Transverse colon (tissue), 4 donors: ENCODE results near the gene C6orf47. TPM values are rescaled to one million over a fixed set of nuclear protein-coding genes. Genes with fewer than 3 reads are reported as not detected.

Experiments used
- DNase-seq: peaks from one replicate; pipeline ENCODE4 v3.0.0-alpha.2; 2019
- H3K27ac ChIP-seq, 4 donors: fragments of 200-600 bp; sonication (generic); 2 replicates each; pipeline ENCODE4 v1.5.1; 2016 to 2018; ENCODE audit warnings: inconsistent platforms in 4 of 4
- H3K27me3 ChIP-seq: fragments of 200-600 bp; sonication (generic); 2 replicates; pipeline ENCODE4 v1.5.1; 2017; ENCODE audit warnings: inconsistent platforms
- H3K36me3 ChIP-seq, 4 donors: fragments of 200-600 bp; sonication (generic); 2 replicates each; pipeline ENCODE4 v1.5.1; 2017 to 2019; ENCODE audit warnings: inconsistent platforms in 4 of 4
- H3K4me1 ChIP-seq, 4 donors: fragments of 200-600 bp; sonication (generic); 2 replicates each; pipeline ENCODE4 v1.5.1; 2017 to 2020; ENCODE audit warnings: inconsistent platforms in 4 of 4
- H3K4me3 ChIP-seq, 4 donors: fragments of 200-600 bp; sonication (generic); 1 replicate in 1 of 4; 2 replicates in 3 of 4; pipeline versions ENCODE4 v1.5.1 to v1.6.1; 2017 to 2019; ENCODE audit warnings: inconsistent platforms in 4 of 4
- H3K9me3 ChIP-seq, 2 donors: fragments of 200-600 bp; sonication (generic); 2 replicates each; pipeline ENCODE4 v1.5.1; 2017 to 2019; ENCODE audit warnings: inconsistent platforms in 2 of 2
- EP300 ChIP-seq: sonication (generic); formaldehyde crosslinking; IDR thresholded peaks from one replicate; pipeline ENCODE4 v1.6.1; 2017; ENCODE audit warnings: antibody characterized with exemption, low read depth
- POLR2A ChIP-seq: fragments of 450-650 bp; IDR thresholded peaks from one replicate; pipeline ENCODE4 v1.6.1; 2016; ENCODE audit warnings: antibody characterized with exemption, mild to moderate bottlenecking, moderate library complexity
- POLR2AphosphoS5 ChIP-seq, 3 donors: sonication (generic); formaldehyde crosslinking; IDR thresholded peaks; one replicate each; pipeline ENCODE4 v1.6.1; 2016; ENCODE audit warnings: antibody characterized with exemption in 3 of 3
- WGBS, 2 donors: methylation state at CpG; one replicate each; pipeline ENCODE4 v1.1.5; 2018; ENCODE audit warnings: low coverage in 1 of 2; 5-methylcytosine and 5-hydroxymethylcytosine counted together
- in situ Hi-C, 4 donors: fragments of 200-750 bp; cut with MboI; loops; one replicate each; pipeline versions ENCODE4 v1.15.0 to v1.15.1; 2017; ENCODE audit warnings: low sequenced_read_pairs in 3 of 4, low pct_ligation_motif_present in 1 of 4, low pct_unique_long_range_greater_than_20kb in 1 of 4
- intact Hi-C: fragments of 100-400 bp; cut with DNase I; formaldehyde crosslinking; loops from one replicate; pipeline ENCODE4 v1.15.1; 2023; ENCODE audit warnings: low total_unique reads
- total RNA-seq, 4 donors: library from RNA; depleted of rRNA; stranded (reverse); fragments of >200 nt; gene quantifications; one replicate each; pipeline ENCODE4 v1.1.0, GENCODE V29; 2016
- TF ChIP-seq, protein P1 (sequence below), 5 experiments: fragments of 200-600 bp in 3 of 5; fragments of 450-650 bp in 2 of 5; sonication (generic) in 3 of 5; IDR thresholded peaks; 1 replicate in 2 of 5; 2 replicates in 3 of 5; pipeline ENCODE4 v1.5.1; 2016 to 2017; ENCODE audit warnings: antibody characterized with exemption in 5 of 5, inconsistent platforms in 3 of 5, mild to moderate bottlenecking in 2 of 5, moderate library complexity in 1 of 5

Gene C6orf47
- total RNA-seq, 4 donors from 2014 or later: 18.7 to 45.7 (median 25.2) TPM

DNA sequence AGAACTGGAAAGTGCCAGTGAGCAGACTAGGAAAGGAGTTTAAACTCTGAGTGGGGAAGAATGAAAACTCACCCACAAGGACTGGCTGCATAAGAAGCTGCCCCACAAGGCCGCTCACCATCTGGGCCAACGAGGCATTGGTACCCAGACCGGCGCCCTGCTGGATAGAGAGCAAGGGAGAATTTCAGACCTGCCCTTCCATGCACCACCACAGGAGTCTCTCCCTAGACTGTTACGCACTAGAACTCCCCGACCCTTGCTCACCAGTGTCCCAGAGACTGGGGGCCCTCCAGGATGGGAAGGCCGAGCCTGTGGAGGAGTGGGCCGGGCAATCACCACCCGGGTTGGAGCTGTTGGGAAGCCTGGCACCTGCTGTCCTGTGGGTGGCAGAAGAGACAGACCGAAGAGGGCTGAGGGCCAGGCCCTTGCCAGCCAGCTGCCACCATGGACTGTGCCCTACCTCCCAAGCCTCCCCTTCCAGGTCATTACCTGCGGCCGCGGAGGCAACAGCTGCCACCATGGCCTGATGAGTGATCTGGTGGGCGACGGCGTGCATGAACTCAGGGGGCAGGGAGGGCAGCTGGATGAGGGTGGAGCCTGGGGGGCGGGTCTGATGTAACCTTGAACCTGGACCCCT, 16.6 kb downstream of the C6orf47 start:
- no peak for TF ChIP-seq POLR2A
- TF ChIP-seq POLR2AphosphoS5 (IDR thresholded peaks at IDR 0.05): no peak
- TF ChIP-seq, protein P1, sequence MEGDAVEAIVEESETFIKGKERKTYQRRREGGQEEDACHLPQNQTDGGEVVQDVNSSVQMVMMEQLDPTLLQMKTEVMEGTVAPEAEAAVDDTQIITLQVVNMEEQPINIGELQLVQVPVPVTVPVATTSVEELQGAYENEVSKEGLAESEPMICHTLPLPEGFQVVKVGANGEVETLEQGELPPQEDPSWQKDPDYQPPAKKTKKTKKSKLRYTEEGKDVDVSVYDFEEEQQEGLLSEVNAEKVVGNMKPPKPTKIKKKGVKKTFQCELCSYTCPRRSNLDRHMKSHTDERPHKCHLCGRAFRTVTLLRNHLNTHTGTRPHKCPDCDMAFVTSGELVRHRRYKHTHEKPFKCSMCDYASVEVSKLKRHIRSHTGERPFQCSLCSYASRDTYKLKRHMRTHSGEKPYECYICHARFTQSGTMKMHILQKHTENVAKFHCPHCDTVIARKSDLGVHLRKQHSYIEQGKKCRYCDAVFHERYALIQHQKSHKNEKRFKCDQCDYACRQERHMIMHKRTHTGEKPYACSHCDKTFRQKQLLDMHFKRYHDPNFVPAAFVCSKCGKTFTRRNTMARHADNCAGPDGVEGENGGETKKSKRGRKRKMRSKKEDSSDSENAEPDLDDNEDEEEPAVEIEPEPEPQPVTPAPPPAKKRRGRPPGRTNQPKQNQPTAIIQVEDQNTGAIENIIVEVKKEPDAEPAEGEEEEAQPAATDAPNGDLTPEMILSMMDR (IDR thresholded peaks at IDR 0.05): no peak
- TF ChIP-seq EP300: no peak
- Histone ChIP-seq H3K27me3 (no peaks in the 10 kb centered on the region), H3K27ac (no peak overlapping the region), H3K36me3 (peaks cover 0 to 90% (median 42%) of the 10 kb centered on the region in 4 donors), H3K4me1 (no peaks in the 10 kb centered on the region), H3K4me3 (no peak overlapping the region), H3K9me3 (no peaks in the 10 kb centered on the region)
- no peak for DNase-seq
- 91% methylated on average over 16 of the region's 17 CpGs; no CpG with 5 or more reads in 1 of the 2 donors for WGBS, 2 donors
- in situ Hi-C loops (no loop called here), intact Hi-C loops (no loop called here)

DNA sequence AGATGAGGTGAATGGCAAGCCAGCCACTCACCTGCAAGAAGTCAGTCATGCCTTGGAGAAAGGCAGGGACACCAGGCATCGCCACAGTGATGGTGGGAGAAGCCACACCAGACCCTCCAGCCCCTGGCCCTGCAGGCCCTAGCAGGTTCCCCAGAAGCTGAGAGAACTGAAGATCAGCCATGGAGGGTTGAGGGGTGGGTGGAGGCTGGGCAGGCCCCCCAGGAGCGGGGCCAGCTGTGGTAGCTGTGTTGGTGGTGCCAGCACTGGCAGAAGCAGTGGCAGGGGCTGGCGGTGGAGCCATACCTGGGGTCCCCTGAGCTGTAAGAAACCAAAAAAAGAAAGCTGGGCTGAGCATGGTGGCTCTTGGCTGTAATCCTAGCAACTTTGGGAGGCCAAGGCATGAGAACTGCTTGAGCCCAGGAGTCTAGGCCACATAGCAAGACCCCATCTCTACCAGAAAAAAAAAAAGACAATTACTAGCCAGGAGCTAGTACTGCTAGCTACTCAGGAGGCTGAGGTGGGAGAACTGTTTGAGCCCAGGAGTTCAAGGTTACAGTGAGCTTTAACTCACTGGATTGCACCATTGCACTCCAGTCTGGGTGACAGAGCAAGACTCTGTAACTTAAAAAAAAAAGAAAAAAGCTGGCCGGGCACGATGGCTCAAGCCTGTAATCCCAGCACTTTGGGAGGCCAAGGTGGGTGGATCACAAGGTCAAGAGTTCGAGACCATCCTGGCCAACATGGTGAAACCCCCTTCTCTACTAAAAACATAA, 17.6 kb downstream of the C6orf47 start:
- Histone ChIP-seq H3K27ac (no peak overlapping the region), H3K36me3 (peaks cover 0 to 80% (median 37%) of the 10 kb centered on the region in 4 donors), H3K27me3 (no peaks in the 10 kb centered on the region), H3K4me1 (no peaks in the 10 kb centered on the region), H3K9me3 (no peaks in the 10 kb centered on the region), H3K4me3 (no peak overlapping the region)
- no peak for TF ChIP-seq POLR2A
- no peak for TF ChIP-seq EP300
- TF ChIP-seq POLR2AphosphoS5 (IDR thresholded peaks at IDR 0.05): no peak
- TF ChIP-seq, protein P1 (IDR thresholded peaks at IDR 0.05): no peak
- WGBS, 2 donors: 92 to 100% methylated on average over 3 to 6 of the region's 6 CpGs
- in situ Hi-C loops (no loop called here), intact Hi-C loops (no loop called here)
- no peak for DNase-seq

DNA sequence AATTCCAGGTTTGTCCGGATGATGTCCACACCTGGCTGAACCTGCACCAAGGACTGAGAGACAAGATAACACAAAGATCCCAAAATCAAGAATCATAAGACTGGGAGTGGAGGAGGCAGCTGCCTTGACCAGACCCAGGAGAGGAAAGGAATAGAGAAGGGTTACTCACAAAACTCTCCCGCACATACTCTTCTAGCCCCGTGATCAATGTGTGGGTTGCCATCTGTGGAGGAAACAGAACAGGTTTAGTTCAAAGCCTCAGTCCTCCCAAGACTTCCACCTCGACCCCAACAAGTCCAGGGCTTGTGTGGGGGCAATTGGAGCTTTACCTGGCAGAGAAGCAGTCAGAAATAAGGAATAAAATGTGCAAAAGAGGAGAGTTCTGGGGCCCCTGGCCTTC, 19.2 kb downstream of the C6orf47 start:
- Histone ChIP-seq H3K9me3 (no peaks in the 10 kb centered on the region), H3K4me1 (no peaks in the 10 kb centered on the region), H3K27ac (no peak overlapping the region), H3K27me3 (no peaks in the 10 kb centered on the region), H3K4me3 (no peak overlapping the region), H3K36me3 (peaks cover 0 to 77% (median 34%) of the 10 kb centered on the region in 4 donors)
- DNase-seq: no peak
- TF ChIP-seq POLR2A (no peak), POLR2AphosphoS5 (IDR thresholded peaks at IDR 0.05) (no peak), EP300 (no peak)
- TF ChIP-seq, protein P1 (IDR thresholded peaks at IDR 0.05): no peak
- WGBS, 2 donors: 83 to 89% methylated on average over 1 to 4 of the region's 4 CpGs
- in situ Hi-C loops: no loop called here
- intact Hi-C loops: no loop called here

DNA sequence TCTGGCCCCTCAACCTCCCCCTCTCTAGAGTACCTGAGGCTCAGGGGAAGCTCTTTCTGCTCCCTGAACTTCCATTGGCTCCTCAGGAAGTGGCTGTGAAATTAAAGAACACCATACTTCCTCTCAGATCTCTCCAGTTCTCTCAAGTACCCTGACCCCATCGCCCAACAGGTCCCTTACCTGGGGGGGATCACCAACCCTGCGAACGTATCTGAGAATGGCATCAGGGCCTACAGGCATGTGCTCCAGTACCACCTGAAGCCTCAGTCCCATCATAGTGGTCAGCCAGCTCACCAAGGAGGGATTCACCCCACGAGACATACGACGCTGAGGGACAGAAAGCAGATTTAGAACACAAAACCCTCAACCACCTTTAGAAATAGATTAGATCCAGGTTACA, 20.0 kb downstream of the C6orf47 start:
- H3K27ac ChIP-seq: no peak overlapping the region
- peaks cover 0 to 77% (median 36%) of the 10 kb centered on the region in 4 donors for H3K36me3 ChIP-seq
- H3K9me3 ChIP-seq: no peaks in the 10 kb centered on the region
- no peaks in the 10 kb centered on the region for H3K4me1 ChIP-seq
- in situ Hi-C loops: no loop called here
- no peak for DNase-seq
- intact Hi-C loops: no loop called here
- WGBS, 2 donors: 98 to 100% methylated on average over 2 to 6 of the region's 6 CpGs
- TF ChIP-seq POLR2A: no peak
- TF ChIP-seq EP300: no peak
- TF ChIP-seq, protein P1 (IDR thresholded peaks at IDR 0.05): no peak
- no peak for TF ChIP-seq POLR2AphosphoS5 (IDR thresholded peaks at IDR 0.05)
- no peaks in the 10 kb centered on the region for H3K27me3 ChIP-seq
- H3K4me3 ChIP-seq: no peak overlapping the region
